ENCODE results near the gene GRIK2.
"Not testable (repeated sequence)": the region's sequence is repeated elsewhere in the genome, so short reads cannot be mapped to it uniquely, and the experiment has no call there.

Gene GRIK2

DNA sequence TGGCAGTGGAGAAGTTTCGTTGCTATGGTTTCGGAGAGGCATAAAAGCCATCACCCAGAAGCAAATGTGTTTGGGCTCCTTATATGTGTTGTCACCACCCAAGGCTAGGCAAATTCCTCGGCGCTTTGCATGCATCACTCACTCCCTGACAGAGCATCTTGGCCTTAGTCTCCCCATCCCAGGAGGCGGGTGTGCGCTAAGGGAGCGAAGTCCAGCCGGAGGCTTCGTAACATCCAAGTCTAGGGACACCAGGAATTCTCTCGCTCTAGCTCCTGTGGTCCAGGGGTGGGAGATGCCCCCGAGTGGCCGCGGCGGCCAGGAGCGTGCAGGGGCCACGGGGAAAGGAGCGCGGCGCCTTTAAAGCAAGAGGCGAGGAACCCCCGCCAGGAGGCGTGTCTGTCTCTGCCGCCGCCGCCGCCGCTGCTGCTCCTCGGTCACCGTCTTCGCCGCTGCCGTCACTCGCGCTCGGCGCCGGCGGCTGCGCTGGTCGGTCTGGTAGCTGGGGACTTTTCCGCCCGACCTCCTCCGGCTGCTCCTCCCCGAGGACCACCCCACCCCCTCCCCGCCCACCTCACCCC is at the start of gene GRIK2:
GRIK2 (plus strand) TSS at position 458 of the 578 bp plus-strand sequence.
- no peak for DNase-seq

DNA sequence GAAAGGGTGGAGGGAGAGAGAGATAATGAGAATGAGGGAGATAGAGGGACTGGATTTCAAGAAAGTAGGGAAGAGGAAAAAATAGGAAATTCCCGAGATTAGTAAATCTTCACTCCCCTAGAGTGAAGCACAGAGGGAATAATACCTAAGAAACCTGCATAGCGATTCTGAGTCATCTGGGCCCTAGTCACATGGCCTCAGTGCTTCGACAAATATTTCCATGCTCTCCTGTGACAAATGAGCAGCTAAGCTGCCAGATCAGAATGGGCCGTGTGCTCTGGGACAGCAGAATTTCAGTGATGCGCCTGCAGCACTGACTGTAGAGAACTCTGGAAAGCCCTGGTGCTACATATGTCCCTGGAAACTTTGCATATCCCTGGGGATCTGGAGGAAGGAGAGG is 48.6 kb upstream of the GRIK2 start:
- no peak for DNase-seq

DNA sequence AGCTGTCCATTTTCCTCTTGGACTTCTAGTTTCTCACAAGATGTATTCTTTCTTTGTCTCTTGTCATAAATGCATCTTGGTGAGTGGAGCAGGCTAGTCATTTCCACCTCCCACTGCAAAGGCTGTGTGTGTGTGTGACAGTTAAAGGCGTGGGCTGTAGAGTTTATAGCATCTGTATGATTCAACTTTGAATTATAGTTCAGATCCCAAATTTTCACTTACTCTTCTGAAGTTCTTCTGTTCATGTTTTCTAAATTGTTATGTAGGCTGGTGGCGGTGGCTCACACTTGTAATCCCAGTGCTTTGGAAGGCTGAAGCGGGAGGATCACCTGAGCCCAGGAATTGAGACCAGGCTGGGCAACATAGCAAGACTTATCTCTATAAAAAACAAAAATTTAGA is 44.7 kb upstream of the GRIK2 start:
- DNase-seq = no peak

DNA sequence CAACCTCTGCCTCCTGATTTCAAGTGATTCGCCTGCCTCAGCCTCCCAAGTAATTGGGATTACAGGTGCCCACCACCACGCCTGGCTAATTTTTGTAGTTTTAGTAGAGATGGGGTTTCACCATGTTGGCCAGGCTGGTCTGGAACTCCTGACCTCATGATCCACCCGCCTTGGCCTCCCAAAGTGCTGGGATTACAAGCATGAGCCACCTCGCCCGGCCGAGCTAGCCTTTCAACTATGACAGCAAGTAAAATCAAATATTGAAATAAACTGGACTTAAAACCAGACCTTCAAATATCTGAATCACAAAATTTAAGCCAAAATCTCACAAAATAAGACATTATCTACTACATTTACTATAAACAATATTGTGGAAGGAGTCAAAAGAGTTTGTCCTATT is 42.9 kb upstream of the GRIK2 start:
- DNase-seq = not testable (repeated sequence)

DNA sequence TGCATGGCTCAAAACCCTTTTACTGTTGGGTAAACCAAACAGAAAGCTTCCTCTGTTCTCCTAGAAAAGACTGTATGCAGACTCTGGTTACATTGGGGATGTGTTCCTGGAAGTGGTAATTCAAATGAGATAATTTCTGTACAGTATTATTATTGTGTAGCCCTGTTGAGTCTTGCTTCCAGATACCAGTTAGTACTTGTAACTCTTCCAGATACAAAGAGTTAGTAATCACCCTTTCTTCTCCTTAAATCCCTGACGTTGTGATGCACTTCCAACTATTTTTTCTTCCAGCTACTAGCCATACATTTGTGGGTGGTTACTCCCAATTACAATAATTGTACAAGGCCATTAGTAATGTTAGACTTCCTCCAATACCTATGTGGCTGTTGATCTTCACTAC is 42.3 kb upstream of the GRIK2 start:
- DNase-seq = no peak

DNA sequence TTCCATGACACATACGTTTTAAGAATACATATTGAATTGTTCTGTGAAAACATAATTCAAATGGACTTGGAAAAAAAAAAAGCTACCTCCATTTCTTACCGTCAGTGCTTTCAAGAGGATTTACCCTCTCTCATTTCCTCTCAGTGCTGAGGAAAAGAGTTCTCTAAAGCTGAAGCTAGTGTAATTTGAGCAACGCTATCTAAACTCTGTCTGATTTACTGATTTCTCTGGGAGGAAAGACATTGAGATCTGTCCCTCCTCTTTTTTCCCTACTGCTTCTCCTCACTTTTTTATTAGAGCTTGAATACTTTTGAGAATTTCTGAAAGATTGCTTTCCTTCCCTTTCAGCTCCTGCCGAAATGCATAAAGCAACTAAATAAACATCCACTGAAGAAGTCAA is 41.2 kb upstream of the GRIK2 start:
- DNase-seq = no peak

DNA sequence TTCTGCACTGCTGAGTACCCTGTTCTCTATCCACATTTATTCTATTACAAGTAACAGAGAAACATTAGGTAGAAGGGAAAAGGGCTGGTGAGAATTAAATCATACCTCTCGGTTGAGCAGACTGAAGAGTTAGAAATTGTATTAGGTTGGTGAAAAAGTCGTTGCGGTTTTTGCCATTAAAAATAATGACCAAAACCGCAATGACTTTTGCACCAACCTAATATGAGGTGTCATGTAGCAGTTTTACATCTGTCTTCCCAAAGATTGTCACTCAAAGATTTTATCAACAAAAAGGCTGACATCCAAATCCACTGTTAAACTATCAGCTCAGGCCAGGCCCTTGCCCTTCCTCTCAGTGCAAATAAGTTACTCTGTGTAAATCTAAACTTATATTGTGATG is 28.3 kb upstream of the GRIK2 start:
- DNase-seq = no peak

DNA sequence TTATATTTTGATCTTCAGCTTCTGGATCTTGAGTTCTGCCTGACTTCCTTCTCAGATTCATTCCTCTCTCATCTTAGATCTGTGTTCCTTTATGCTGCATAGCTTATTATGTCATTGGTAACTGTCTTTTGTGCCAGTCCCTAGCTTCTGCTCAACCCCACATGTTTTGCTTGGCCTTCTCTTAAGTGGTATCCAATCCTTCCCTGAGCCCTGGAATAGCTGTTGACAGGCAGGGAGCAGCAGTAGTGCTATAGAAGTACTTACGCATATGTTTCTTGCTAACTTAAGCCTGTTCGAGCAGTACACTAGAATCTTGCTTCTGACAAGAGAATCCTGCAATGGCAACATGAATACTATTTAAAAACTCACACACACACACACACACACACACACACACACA is 13.6 kb upstream of the GRIK2 start:
- DNase-seq = no peak

DNA sequence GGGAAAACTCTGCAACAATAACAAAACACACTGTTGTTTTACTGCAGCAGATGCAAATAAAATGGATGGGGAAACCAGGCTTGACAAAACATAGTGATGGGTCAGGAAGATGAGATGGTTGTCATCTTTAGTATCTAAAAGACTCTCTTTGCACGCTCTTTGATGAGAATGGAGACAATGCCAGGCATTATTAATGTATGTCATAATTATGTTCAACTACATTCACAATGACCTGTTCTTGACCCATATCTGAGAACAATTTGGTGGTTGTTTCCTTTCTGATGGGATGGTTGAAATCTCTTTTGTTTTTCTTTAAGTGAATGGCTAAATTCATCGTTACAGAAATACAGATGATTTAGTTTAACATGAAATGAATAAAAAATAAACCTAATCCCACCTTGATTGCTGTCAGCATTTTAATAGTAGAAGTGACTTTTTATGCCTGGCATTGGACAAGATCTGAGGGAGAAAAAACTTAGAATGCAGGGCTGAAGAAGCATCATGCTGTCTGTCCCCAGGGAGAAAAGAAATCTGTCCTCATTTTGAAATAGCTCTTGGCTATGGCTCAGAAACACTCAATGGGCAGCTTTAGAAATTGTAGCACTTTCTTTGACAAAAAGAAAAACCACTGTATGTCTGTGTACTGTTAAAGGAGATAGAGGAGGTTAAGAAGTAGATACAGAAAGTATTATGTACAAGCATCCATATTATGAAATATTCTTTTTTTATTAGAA is 12.4 kb upstream of the GRIK2 start:
- DNase-seq = no peak

DNA sequence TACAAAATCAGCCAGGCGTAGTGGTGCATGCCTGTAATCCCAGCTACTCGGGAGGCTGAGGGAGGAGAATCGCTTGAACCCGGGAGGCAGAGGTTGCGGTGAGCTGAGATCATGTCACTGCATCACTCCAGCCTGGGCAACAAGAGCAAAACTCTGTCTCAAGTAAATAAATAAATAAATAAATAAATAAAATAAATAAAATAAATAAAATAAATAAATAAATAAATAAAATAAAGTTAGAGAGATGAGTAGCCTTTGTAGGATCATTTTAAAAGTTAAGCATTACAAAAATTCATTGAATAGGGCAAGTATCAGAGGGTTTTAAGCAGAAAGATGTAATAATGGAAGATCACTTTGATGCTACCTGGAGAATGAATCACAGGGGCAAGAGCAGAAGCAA is 9.8 kb upstream of the GRIK2 start:
- DNase-seq = not testable (repeated sequence)

DNA sequence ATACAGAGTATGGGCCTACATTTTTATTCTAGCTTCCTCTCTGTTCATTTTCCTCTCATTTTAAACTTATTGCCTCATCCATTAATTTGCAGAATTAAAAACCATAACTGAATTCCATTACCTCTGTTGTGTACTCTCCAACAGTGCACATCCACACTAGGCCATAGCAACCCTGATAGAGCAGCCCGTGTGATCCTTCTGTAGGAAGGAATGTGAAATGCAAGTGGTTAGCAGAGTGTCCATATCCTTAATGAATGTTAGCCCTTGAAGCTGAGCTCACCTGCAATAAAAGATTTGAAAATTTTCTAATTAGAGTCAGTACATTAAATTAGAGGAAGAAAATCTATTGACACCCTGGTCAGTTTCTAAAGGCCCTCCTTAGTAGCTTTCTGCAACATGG is 6.5 kb upstream of the GRIK2 start:
- no peak for DNase-seq

DNA sequence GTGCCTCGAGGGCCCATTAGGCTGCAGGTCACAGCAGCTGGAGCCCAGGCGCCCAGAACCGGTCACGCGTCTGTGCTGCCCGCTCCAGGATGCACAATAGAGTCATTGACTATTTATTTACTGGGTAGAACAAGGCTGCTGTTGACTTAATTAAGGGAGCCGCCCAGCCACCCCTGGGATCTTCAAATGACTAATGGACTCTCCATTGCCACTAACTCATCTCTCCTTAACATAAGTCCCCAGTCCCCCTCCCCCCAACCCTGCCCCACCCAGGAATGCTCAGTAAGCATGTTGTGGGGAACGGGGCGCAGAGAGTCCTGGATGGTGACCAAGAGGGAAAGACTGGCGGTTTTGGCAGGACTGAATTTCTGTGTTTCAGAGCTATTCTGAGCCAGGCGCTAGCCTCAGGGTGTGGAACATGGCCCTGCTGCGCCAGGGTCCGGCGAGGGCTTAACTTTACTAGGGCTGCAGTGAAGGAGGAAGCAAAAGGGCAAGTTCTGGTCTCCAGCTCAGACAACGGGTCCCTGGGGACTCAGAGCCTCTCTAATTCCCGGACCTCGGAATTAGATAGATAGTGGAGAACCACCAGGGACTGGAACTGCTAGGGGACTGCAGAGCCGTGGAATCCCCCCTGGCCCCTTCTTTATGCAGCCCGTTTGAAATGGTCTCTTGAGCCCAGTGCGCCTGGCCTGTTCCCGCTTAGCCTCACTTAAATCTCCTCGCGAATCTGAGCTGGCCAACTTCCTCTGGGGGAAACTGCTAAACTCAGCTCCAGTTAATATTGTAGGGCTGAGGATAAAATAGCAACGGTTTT is 1.5 kb upstream of the GRIK2 start:
- no peak for DNase-seq

DNA sequence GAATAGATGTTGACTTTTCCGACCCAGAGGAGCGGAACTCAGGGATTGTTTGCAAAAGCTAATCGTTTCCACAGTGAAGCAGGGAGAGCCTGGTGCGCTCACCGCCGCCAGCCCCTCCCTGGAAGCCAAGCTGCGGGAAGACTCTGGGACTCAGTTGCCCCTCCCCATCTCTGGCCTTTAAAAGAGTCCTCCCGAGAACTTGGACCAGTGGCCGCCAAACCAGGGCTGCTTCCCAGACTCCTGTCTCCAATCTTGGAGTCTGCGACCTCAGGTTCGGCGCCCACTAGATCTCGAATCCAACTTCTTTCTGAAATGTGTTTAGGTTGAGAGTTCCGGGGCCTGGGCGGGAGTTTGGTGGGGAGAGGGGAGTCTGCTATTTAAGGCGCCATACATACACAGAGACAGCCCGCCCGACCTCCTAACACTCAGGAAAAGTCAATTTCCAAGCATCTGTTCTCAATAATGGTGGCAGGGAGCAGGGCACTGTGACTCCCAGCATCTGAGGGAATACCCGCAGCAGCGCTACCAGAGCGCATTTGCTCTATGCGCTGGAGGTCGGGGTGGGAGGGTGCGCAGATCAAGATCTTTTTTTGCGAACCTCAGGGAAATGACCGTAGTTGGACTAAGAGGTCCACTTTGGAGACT is 800 bp upstream of the GRIK2 start:
- DNase-seq = no peak

DNA sequence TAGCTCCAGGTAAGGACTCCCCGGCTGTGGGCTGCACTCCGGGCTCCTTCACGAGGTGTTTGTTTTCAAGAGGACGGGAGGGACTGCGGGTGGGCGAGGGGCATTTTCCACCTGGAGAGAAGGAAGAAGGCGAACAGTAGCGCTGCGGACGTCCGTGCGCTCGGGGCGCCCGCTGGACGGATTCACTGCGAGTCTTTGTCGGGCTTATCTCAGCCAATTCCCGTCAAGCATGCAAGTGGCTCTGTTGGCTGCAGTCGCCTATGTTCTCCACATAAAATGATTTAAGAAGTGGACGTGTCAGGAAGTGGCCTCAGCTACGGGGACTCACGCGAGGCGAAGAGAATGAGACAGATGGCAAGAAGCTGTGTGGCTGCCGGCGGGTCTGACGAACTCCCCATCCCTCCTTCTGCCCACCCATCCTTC is 332 bp downstream of the GRIK2 start:
- DNase-seq = no peak

DNA sequence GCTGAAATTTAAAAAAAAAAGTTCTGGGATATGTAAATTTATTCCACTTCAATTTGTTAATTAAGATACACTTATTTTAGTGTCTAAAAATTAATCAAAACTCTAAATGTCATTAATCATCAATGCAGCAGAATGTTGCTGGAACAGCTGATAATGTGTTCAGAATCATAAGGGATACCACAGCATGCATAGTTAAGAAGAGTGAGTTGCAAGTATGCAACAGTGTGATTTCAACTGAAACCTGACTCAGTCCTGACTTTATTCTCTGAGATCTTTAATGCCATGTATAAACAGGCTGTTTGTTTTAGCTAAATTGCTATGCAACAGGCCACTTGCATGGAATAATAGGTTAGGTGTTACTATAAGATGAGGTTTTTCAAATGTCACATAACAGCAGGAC is 1.4 kb downstream of the GRIK2 start:
- no peak for DNase-seq

DNA sequence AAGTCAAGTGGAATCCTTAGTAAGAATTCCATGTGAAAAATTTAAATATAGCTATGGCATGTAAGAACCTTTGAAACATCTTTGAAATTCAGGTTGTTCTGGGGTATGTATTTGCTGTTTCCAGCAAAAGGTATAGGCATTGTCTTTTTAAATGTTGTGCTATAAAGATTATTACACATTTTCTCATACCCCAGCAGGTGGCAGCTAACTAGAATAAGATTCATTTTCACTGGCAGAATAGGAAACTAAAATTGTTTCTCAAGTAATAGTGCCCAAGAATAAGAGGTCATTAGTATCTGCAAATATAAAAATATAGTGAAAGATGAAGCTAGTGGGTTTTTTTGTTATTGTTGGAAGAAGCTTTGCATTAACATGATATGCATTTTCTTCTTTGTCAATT is 1.8 kb downstream of the GRIK2 start:
- DNase-seq = no peak

DNA sequence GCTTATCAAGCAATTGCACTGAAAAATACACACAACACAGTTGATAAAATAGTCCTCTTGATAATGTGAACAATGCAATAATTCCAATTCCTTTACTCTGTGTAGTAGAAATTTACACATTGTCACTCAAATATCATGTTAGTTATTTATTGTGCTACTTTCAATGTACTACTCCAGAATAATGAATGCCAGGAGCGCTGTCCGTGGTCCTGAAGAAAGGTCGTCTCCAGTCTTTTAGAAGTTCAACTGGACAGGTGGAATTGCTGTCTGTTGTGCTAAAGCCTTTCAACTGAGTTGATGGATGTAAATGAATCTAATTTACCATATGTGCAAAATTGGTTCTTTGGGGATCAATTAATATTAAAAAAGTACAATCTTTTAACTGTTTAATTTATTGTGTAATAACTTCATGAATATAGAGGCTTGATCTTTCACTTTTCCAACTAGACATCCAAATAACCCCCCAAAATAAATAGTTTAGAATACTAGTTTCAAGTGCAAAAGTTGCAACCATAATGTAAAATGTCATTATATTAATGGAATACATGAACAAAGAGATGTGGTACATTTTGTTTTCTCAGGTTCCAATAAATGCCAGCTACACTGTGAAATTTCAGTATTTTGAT is 3.2 kb downstream of the GRIK2 start:
- DNase-seq = peak; percentile 3

DNA sequence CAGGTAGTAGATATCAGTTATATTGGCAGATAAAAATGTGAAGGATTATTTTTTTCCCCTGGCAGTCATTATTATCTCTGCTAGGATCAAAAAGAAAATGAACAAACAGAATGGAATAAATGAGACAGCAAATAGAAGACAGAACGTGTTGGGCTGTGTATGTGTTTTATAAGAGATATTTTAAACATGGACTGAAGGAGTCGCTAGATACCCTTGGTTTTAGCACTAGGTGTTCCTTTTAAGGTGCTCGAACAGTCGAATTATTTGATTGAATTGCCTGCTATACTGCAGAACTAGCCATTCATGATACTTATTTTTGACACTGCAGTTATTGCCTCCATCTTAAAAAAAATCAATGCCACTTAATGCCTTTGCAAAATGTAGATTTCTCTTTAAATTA is 3.7 kb downstream of the GRIK2 start:
- DNase-seq = no peak

DNA sequence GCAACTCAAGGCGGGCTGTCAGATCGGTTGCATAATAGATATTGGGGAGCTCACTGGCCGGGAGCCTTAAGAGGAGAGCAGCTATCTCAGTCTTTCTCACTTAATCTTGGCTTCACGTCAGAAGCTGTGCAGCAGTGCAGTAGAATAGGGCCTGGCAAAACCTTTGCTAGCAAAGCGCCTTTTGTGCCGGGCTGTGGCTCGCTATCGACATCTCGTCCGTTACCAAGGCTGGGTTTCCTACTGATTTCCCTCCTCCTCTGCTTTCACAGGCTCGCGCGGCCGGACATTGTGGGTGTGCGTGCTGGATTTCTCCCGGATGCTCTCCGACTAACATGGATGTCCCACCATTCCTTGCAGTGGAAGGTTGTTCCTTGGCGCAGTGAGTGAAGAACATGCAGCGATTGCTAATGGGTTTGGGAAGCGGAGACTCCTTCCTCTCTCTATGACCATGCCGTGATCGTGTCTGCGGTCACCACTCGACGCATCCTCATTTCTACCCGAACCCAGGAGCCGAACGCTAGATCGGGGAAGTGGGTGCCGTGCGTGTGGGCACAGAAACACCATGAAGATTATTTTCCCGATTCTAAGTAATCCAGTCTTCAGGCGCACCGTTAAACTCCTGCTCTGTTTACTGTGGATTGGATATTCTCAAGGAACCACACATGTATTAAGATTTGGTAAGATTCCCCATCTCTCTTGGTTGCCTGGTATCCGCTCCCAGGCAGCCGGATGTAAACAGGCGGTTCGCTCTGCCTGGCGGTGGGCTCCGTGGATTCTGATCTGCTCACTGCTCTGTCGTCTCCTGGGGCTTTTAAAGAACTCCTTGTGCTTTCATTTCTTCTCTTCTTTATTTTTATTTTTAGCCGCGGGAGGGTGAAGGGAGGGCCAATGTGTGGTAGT is 5.5 kb downstream of the GRIK2 start:
- no peak for DNase-seq

DNA sequence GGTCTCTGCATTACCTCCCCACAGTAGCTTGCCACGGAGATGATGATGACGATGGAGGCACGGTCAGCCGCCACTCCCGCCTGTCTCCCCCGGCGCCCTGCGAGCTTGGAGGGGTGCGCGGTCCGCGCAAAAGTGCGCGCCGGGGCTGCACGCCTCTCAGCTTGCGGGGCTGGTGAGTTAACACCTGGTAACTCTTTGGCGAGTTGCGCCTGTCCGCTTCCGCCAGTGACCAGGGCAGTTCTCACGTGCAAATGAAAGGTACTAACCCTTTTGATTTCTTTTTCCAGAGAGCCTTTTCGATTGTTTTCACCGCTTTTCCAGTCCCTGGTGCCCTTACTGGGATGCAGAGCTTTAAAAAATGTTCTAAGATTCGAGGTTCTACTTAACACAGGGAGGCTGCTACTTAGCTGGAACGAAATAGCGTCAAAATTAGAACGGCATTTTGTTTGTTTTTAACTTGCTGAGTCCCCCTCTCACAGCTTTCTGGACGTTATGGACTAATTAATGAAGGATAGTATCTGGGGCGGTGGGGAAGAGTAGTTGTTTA is 6.2 kb downstream of the GRIK2 start:
- no peak for DNase-seq

DNA sequence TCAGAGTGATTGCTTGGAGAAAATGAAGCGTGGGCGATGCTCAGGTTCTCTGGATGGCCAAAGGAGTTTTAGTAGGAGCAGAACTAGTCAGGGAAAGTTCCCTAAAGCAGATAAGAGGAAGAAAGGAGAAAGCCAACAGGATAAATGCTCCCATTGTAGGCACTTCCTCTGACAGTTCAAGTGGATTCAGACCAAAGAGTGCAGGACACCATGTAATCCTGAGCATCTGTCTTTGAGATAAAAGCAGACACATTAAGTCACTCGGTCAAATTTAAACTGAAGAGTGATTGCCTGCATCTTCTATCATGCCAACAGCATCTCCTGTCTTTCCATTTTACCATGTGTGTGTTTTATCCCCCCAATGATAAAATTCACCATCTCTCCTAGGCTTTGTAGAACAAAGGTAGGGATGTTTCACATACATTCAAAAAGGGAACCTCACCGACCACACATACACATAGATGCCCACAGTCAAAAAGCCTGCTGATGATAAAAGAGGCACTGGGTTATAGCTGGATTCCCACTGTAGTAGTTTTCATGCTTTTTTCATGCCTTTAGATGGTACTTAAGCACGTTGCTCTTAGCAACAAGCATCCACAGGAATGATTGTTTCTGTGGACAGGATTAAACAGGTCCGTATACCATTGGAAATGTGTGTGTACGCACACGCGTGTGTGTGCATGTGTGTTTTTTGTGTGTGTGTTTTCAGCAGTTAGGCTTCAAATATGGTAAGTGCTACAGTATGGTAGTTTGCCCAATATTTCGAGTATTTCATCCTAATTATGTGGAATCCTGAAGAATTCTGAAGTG is 7.0 kb downstream of the GRIK2 start:
- no peak for DNase-seq

All from CD4-positive, alpha-beta T cell treated with Interleukin-17A for 1 hour (primary cell).